HG02840 (cell line): ENCODE measurements around the gene CCDC89.
A peak's percentile ranks its signal among the peaks of the same experiment; 100 is the strongest.
"Not testable (repeated sequence)": the region's sequence is repeated elsewhere in the genome, so short reads cannot be mapped to it uniquely, and the experiment has no call there.

Source experiments
- ATAC-seq: cut with Tn5 transposase; IDR thresholded peaks from one replicate; pipeline ENCODE4 v1.9.1; 2021; ENCODE audit warnings: mild to moderate bottlenecking, moderate library complexity, moderate number of reproducible peaks; ENCODE audit not compliant: unreplicated experiment, low FRiP score

Gene CCDC89

GRCh38 chr11:85695546-85695945 is 9.6 kb upstream of the CCDC89 start:
- no peak for ATAC-seq

- ATAC-seq: no peak
Measured at GRCh38 chr11:85694385-85694980, 8.5 kb upstream of the CCDC89 start.

GRCh38 chr11:85685125-85685819 is 723 bp downstream of the CCDC89 start:
- ATAC-seq: no peak

GRCh38 chr11:85682330-85683305 is 3.4 kb downstream of the CCDC89 start:
- ATAC-seq: peak; percentile 92

- no peak for ATAC-seq
Measured at GRCh38 chr11:85680897-85681296, 5.1 kb downstream of the CCDC89 start.

- no peak for ATAC-seq
Measured at GRCh38 chr11:85679576-85679975, 6.4 kb downstream of the CCDC89 start.

GRCh38 chr11:85673393-85673792 is 12.6 kb downstream of the CCDC89 start:
- ATAC-seq: no peak

GRCh38 chr11:85672105-85672902 is 13.7 kb downstream of the CCDC89 start:
- no peak for ATAC-seq

- ATAC-seq: not testable (repeated sequence)
Measured at GRCh38 chr11:85670949-85671663, 14.9 kb downstream of the CCDC89 start.

GRCh38 chr11:85668157-85668556 is 17.8 kb downstream of the CCDC89 start:
- no peak for ATAC-seq

GRCh38 chr11:85666687-85667086 is 19.3 kb downstream of the CCDC89 start:
- ATAC-seq: no peak

- no peak for ATAC-seq
Measured at GRCh38 chr11:85665733-85666132, 20.3 kb downstream of the CCDC89 start.

- ATAC-seq: peak; percentile 92
Measured at GRCh38 chr11:85664615-85665481, 21.1 kb downstream of the CCDC89 start, which contains the start of gene CREBZF. Gene CREBZF (minus strand): TSS chr11:85665129. CDS start chr11:85664875, 254 bp downstream.

GRCh38 chr11:85663753-85664614 is 22.0 kb downstream of the CCDC89 start:
- ATAC-seq: peak; percentile 54

- ATAC-seq: no peak
Measured at GRCh38 chr11:85663080-85663752, 22.8 kb downstream of the CCDC89 start.

- no peak for ATAC-seq
Measured at GRCh38 chr11:85661972-85662664, 23.9 kb downstream of the CCDC89 start.

GRCh38 chr11:85658180-85658579 is 27.8 kb downstream of the CCDC89 start:
- no peak for ATAC-seq
